SIG-M5 (cell line): ENCODE data around the gene REL.
"Not testable (repeated sequence)": the region's sequence is repeated elsewhere in the genome, so short reads cannot be mapped to it uniquely, and the experiment has no call there.

Source experiments
- DNase-seq: peaks from one replicate; lab custom pipeline; 2025; lab: John Stamatoyannopoulos, UW

REL gene

GRCh38 chr2:60926741-60927552 is 45.6 kb downstream of the REL start:
- peak; percentile 61 for DNase-seq

GRCh38 chr2:60932061-60932460 is 50.7 kb downstream of the REL start:
- DNase-seq, result not testable (repeated sequence)

GRCh38 chr2:60932954-60933353 is 51.6 kb downstream of the REL start:
- no peak for DNase-seq

GRCh38 chr2:60934165-60934722 is 52.9 kb downstream of the REL start:
- DNase-seq, result no peak

GRCh38 chr2:60936757-60937156 is 55.4 kb downstream of the REL start:
- DNase-seq, result no peak

GRCh38 chr2:60938301-60938700 is 56.9 kb downstream of the REL start:
- no peak for DNase-seq

GRCh38 chr2:60939622-60940021 is 58.2 kb downstream of the REL start:
- DNase-seq, result no peak

GRCh38 chr2:60945341-60945740 is 64.0 kb downstream of the REL start:
- DNase-seq, result no peak

- DNase-seq, result no peak
These were observed 65.7 kb downstream of the REL start for GRCh38 chr2:60947056-60947455.

GRCh38 chr2:60948161-60948560 is 66.8 kb downstream of the REL start:
- no peak for DNase-seq

GRCh38 chr2:60948926-60949579 is 67.7 kb downstream of the REL start:
- DNase-seq, result no peak

GRCh38 chr2:60954139-60954538 is 72.8 kb downstream of the REL start:
- no peak for DNase-seq

GRCh38 chr2:60957224-60957623 is 75.8 kb downstream of the REL start:
- DNase-seq, result no peak

GRCh38 chr2:60957643-60958042 is 76.3 kb downstream of the REL start:
- no peak for DNase-seq

GRCh38 chr2:60958361-60958760 is 77.0 kb downstream of the REL start:
- no peak for DNase-seq

- DNase-seq, result no peak
These were observed 77.4 kb downstream of the REL start for GRCh38 chr2:60958800-60959199.

GRCh38 chr2:60959501-60959900 is 78.1 kb downstream of the REL start:
- DNase-seq, result no peak

GRCh38 chr2:60960706-60961105 is 79.3 kb downstream of the REL start:
- no peak for DNase-seq

- no peak for DNase-seq
These were observed 80.1 kb downstream of the REL start for GRCh38 chr2:60961457-60961856.

- DNase-seq, result no peak
These were observed 81.2 kb downstream of the REL start for GRCh38 chr2:60962528-60962927.

- DNase-seq, result no peak
These were observed 81.8 kb downstream of the REL start for GRCh38 chr2:60963190-60963589.

- no peak for DNase-seq
These were observed 83.5 kb downstream of the REL start for GRCh38 chr2:60964651-60965498.

GRCh38 chr2:60965499-60965785 is 84.1 kb downstream of the REL start:
- no peak for DNase-seq
